K562 treated with DMSO at 1 percent for 12 hours (cell line): ENCODE measurements around the gene SYT1. TPM values are rescaled to one million over a fixed set of nuclear protein-coding genes. Genes with fewer than 3 reads are reported as not detected.

Experiments used
- total RNA-seq: library from RNA; unstranded; fragments of 300-600 nt; gene quantifications from 2 replicates; pipeline ENCODE4 v1.2.3, GENCODE V29; 2022; ENCODE audit not compliant: insufficient read depth

Gene SYT1
- total RNA-seq = 0.12 TPM in 1 of 2 replicates, not detected in the other

DNA sequence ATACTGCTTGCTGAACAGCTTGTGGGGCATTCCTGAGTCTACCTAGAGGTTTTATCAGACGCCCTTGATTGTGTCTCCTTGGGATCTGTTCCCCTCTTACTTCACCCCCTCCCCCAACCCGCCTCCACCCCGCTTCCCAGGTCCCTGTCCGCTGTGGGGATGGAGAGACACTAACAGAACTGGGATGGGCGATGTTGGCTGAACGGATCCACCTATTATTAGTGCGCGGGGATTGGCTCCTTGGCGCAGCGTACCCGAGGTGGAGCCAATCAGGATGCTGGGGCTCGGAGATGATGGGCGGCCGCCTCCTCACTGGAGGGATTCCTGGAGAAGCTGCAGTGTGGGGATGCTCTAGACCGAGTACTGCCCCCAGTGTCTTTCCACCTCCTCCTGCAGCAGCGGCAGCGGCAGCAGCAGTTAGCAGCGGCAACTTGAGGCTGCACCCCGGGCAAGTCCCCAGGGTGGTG lies at the start of gene SYT1:
TSS of gene SYT1 (plus strand) at position 372 of the 467 bp plus-strand sequence.

